HUES48 (cell line): Measurements from ENCODE around the gene COX10.
"Not testable (repeated sequence)": the region's sequence is repeated elsewhere in the genome, so short reads cannot be mapped to it uniquely, and the experiment has no call there.

Experiments
- H3K27ac ChIP-seq: one replicate; pipeline ENCODE4 v1.7.0; 2013; ENCODE audit warnings: low read depth, low read length, inconsistent platforms
- H3K27me3 ChIP-seq: 2 replicates; pipeline ENCODE4 v1.6.1; 2013; ENCODE audit warnings: mild to moderate bottlenecking, low read length; ENCODE audit not compliant: control insufficient read depth, insufficient read depth
- H3K36me3 ChIP-seq: 2 replicates; pipeline ENCODE4 v1.6.1; 2013; ENCODE audit warnings: low read length; ENCODE audit not compliant: control insufficient read depth, insufficient read depth
- H3K4me1 ChIP-seq: 2 replicates; pipeline ENCODE4 v1.6.1; 2013; ENCODE audit warnings: mild to moderate bottlenecking, low read length; ENCODE audit not compliant: control insufficient read depth, insufficient read depth
- H3K4me3 ChIP-seq: 2 replicates; pipeline ENCODE4 v1.5.1; 2013; ENCODE audit warnings: mild to moderate bottlenecking, low read depth, low read length
- H3K9ac ChIP-seq: 2 replicates; pipeline ENCODE4 v1.6.1; 2013; ENCODE audit warnings: mild to moderate bottlenecking, low read depth, low read length, moderate library complexity
- H3K9me3 ChIP-seq: 2 replicates; pipeline ENCODE4 v1.6.1; 2013; ENCODE audit warnings: low read length; ENCODE audit not compliant: control insufficient read depth, insufficient read depth

The COX10 gene

DNA sequence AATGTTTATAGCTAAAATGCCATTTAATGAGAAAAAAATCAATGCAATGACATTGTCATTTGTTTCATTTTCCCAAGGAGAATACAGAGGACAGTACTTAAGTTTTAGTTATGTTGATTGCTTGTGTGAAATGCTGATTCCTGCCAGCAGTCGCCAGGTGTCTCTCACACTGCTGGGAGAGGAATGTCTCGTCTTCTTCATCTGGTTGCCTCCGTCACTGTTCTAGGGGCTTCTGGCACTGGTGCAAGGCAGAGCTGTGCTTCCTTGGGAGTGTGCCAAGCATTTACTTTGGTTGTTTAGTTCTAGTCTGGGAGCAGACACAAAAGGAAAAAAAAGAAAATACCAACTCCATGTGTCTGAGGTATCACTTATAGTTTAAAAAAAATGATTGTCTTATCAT is 107.7 kb downstream of the COX10 start:
- not testable (repeated sequence) for H3K4me1 ChIP-seq, H3K27ac ChIP-seq, H3K9me3 ChIP-seq, H3K4me3 ChIP-seq, H3K36me3 ChIP-seq, H3K9ac ChIP-seq, H3K27me3 ChIP-seq

DNA sequence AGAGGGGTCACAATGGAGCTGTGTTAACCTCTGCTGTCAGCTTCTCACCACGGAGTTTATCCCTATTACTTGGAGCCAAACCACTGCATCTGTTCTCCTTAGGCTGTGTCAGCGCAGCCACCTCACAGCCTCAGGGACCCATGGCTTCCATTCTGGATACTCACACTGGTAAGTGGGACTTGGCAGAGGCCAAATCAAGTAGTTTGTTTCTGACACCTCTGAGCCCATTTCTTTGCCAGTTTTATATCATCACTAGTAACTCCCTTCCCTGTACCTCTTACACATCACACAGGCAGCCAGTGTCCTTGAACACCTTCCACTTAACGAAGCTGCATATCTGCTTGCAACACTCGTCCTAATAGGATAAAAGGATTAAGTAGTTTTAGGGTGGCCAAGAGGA is 108.5 kb downstream of the COX10 start:
- not testable (repeated sequence) for H3K4me3 ChIP-seq, H3K27ac ChIP-seq, H3K27me3 ChIP-seq, H3K36me3 ChIP-seq, H3K4me1 ChIP-seq, H3K9ac ChIP-seq, H3K9me3 ChIP-seq

DNA sequence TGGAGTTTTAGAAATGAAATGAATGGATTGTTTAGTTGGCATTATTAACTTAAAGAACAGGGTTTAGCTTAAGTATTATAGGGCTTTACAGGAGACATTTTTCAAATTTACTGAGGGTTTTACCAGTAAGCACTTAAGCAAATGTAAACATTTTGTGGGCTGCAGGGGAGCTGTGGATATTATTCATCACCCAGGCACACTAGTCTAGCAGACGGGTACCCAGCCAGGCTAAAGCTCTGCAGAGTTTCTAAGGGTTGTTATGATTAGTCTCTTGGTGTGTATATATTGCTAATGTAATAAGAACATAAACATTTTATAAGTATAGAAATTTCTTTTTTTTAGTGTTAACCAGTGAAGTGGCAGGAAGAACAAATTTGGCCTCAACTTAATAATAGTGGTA is 110.6 kb downstream of the COX10 start:
- not testable (repeated sequence) for H3K4me3 ChIP-seq, H3K4me1 ChIP-seq, H3K36me3 ChIP-seq, H3K9me3 ChIP-seq, H3K27me3 ChIP-seq, H3K9ac ChIP-seq, H3K27ac ChIP-seq

DNA sequence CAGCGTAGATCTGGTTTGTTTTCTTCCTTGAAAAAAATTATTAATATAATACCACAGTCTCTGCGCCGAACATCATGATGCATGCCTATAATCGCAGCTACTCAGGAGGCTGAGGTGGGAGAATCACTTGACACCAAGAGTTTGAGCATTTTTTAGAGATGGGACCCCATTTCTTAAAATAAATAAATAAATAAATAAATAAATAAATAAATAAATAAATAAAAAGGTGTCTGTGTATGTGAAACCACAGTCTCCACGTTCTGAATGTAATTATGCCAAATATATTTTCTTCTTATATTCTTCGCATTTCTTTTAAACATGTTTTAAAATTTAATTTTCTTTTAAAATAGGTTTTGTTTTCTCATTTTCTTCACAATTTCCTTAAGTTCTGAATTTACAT is 112.8 kb downstream of the COX10 start:
- not testable (repeated sequence) for H3K4me3 ChIP-seq, H3K27ac ChIP-seq, H3K4me1 ChIP-seq, H3K36me3 ChIP-seq, H3K9me3 ChIP-seq, H3K27me3 ChIP-seq, H3K9ac ChIP-seq

DNA sequence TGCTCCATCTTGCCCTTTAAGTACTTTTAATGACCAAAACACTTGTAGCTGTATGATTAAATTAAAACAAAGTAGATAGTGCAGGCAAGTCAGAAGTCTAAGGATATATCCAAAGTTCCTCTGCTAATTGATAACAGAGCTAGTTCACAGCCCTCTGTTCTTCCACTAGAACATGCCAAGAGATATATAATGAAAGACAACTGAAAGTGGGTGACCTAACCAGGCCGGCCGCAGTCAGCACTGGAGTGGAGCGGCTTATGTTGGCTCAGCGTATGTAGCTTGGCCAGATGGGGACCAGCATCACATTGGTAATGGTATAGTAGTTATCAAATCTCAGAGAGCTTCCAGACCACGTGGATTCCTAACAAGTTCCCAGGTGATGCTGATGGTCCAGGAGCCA is 115.2 kb downstream of the COX10 start:
- H3K4me3 ChIP-seq, H3K27ac ChIP-seq, H3K27me3 ChIP-seq, H3K9me3 ChIP-seq, H3K9ac ChIP-seq, H3K4me1 ChIP-seq, H3K36me3 ChIP-seq: not testable (repeated sequence)

DNA sequence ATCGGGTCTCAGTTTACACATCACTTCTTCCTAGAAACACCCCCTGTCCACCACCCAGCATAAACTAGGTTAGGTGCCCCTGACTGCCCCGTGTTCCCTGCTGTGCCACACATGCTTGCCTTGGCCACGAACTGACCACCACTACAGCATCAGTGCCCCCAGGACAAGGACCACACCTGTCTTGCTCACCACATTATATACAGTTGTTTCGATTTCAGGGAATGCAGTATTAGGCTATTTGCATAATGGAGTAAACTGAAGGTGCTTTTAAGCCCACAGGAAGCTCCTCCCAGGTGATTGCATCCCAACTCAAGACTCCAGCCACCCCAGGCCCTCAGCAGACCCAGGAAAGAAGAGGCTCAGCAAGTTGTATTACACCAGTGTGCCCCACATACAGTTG is 117.1 kb downstream of the COX10 start:
- not testable (repeated sequence) for H3K36me3 ChIP-seq, H3K27ac ChIP-seq, H3K9me3 ChIP-seq, H3K9ac ChIP-seq, H3K27me3 ChIP-seq, H3K4me1 ChIP-seq, H3K4me3 ChIP-seq

DNA sequence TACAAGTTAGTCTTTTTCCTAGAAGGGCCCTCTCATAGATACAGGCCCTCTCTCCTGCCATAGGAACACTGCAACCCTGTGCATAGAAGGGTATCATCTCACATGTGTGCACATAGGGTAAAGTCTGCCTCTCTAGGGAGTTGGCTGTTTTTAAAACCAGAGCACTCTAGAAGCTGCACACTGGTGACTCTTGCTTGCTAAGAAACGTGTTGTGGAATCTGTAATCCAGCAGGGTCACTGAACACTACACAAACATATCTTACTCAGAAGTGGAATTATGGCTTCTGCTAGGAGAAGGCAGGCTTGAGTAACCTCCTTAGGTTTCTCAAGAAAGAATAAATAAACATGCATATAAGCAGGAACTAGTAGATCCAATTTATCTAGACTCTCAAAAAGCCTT is 121.5 kb downstream of the COX10 start:
- H3K9ac ChIP-seq, H3K27ac ChIP-seq, H3K4me1 ChIP-seq, H3K9me3 ChIP-seq, H3K4me3 ChIP-seq, H3K36me3 ChIP-seq, H3K27me3 ChIP-seq: not testable (repeated sequence)

DNA sequence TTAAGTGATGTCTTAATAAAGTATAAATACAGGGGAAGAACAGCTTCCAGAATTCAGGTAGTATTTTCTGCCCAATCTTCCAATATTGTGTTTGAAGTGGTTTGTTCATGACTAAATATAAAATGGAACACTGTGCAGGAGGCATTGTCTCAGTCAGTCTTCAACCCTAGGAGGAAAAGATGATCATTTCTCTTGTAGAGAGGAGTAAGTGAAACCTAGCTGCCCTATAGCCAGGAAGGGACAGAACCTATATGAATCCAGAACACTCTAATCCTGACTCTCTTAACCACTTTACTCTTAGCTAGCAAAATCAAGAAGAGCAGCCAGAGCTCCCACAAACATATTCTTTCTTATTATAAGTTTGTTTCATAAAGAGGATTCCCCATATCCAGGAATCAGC is 122.2 kb downstream of the COX10 start:
- H3K9me3 ChIP-seq, H3K4me3 ChIP-seq, H3K4me1 ChIP-seq, H3K9ac ChIP-seq, H3K27ac ChIP-seq, H3K36me3 ChIP-seq, H3K27me3 ChIP-seq: not testable (repeated sequence)

DNA sequence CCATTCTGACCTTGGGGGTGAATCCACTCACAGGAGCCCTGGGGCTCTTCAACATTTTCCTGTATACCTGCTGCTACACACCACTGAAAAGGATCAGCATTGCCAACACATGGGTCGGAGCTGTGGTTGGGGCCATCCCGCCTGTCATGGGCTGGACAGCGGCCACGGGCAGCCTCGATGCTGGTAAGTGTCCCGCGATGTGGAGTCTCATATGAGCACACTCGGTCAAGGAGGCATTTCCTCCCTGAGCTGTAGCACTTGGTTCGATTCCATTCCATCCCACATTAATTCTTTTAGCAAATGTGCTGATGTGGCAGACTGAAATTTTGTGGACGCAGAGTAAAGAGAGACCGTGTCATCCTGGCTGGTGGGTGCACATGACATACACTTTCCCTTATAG is 122.7 kb downstream of the COX10 start:
- H3K27me3 ChIP-seq, H3K27ac ChIP-seq, H3K9me3 ChIP-seq, H3K36me3 ChIP-seq, H3K4me1 ChIP-seq, H3K4me3 ChIP-seq, H3K9ac ChIP-seq: not testable (repeated sequence)

DNA sequence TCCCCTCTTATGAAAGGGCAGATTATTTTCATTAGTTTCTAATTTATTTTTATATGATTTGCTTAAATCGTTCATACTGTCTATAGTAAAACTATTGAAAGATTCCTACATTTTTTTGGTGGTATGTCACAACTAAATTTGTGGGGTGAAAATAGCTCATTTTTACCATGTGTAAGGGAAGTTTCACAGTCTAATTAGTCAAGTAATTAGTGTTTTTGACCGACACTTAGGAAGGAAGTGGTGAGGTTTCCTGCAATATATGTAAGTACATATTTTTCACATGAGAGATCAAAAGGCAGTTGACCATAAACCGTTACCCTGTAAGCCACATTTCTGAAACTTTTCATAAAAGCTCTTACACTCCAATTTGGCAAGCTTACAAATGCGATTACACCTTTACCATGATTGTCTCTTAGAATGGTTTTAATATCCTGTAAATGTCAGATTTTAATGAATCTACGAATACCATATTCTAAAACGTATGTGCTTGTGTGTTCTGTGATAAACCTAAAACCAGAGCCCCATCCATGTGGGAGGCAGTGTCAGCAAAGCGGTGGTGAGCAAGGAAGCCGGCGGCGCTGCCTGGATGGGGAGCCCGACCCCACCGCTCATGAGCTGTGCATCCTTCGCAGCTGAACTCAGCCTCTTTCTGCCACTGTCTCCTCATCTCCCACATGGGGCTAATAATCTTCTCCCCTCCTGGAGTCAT is 123.5 kb downstream of the COX10 start:
- H3K27me3 ChIP-seq, H3K4me1 ChIP-seq, H3K9ac ChIP-seq, H3K4me3 ChIP-seq, H3K27ac ChIP-seq, H3K36me3 ChIP-seq, H3K9me3 ChIP-seq: not testable (repeated sequence)

DNA sequence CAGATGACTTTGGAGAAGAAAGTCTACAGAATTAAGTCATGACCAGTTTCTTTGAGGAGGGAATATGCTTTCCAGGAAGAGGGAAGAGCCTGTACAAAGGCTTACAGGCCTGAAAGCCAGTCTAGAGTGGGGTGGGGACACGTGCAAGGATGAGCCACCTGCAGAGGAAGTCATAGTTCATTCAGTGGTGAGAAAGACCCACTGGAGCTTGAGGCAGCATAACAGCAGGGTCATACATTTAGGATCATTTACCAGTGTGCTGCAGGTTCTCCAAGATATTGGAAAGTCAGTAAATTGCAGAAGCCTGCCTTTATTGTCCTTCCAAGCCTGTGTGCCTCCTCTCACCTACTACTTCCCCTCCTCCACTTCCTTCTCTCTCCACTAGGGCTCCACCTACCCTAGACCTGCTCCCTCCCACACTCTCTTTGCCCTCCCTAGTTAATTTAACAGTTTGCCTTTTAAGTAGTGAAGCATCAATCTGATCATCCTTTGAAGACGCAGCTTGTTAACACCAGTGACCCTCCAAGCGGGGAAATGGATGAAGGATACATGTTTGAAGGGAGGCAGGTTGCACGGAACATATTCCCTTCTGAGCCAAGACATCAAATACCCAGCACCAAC is 127.2 kb downstream of the COX10 start:
- no peak overlapping the region for H3K27ac ChIP-seq
- H3K4me3 ChIP-seq, result no peak overlapping the region
- peaks cover 7% of the 10 kb centered on the region; the same call in 1 of the 2 replicates for H3K4me1 ChIP-seq
- no peaks in the 10 kb centered on the region for H3K36me3 ChIP-seq
- H3K27me3 ChIP-seq, result no peaks in the 10 kb centered on the region
- no peak overlapping the region for H3K9ac ChIP-seq
- H3K9me3 ChIP-seq, result no peaks in the 10 kb centered on the region

DNA sequence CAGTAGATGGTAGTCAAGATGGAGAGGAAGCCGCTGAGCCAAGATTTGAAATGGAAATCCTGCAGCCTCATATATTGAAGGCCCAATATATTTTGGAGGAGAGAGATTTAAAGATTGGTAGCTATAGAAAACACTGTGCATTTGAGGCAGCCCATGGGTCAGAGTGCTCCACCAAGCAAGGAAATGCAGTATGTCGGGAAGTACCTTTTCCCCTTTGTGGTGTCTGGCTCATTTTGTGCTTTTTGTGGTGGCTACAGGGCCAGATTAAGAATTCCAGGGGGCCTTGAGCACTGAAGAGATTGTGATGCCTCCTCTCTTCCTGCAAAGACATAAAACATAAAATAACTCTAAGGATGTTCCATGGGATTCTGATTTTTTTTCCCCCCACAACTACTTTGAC is 127.8 kb downstream of the COX10 start:
- Histone ChIP-seq H3K9me3 (no peaks in the 10 kb centered on the region), H3K4me1 (peaks cover 10% of the 10 kb centered on the region; the same call in 1 of the 2 replicates), H3K4me3 (no peak overlapping the region), H3K36me3 (no peaks in the 10 kb centered on the region), H3K27ac (no peak overlapping the region), H3K9ac (no peak overlapping the region), H3K27me3 (no peaks in the 10 kb centered on the region)
